Tibial nerve (tissue), 4 donors: ENCODE data around the gene LELP1. TPM values are rescaled to one million over a fixed set of nuclear protein-coding genes. Genes with fewer than 3 reads are reported as not detected.

Experiments
- DNase-seq, 2 donors: peaks; one replicate each; pipeline ENCODE4 v3.0.0-alpha.2; 2019; ENCODE audit warnings: low spot score in 2 of 2
- H3K27ac ChIP-seq, 4 donors: fragments of 200-600 bp; sonication (generic) in 3 of 4; one replicate each; pipeline ENCODE4 v1.5.1; 2017 to 2019; ENCODE audit warnings: mild to moderate bottlenecking in 1 of 4
- H3K27me3 ChIP-seq, 2 donors: fragments of 200-600 bp; sonication (generic) in 1 of 2; one replicate each; pipeline versions ENCODE4 v1.5.1 to v1.6.0; 2017 to 2019
- H3K36me3 ChIP-seq, 3 donors: fragments of 200-600 bp; sonication (generic); one replicate each; pipeline ENCODE4 v1.5.1; 2018 to 2019
- H3K4me1 ChIP-seq, 4 donors: fragments of 200-600 bp; sonication (generic) in 3 of 4; one replicate each; pipeline ENCODE4 v1.5.1; 2017 to 2019
- H3K4me3 ChIP-seq, 4 donors: fragments of 200-600 bp; sonication (generic) in 3 of 4; one replicate each; pipeline ENCODE4 v1.5.1; 2017 to 2019; ENCODE audit warnings: mild to moderate bottlenecking in 1 of 4, moderate library complexity in 1 of 4
- H3K9me3 ChIP-seq, 4 donors: fragments of 200-600 bp; sonication (generic) in 3 of 4; one replicate each; pipeline ENCODE4 v1.5.1; 2017 to 2019
- EP300 ChIP-seq, 2 donors: sonication (generic); formaldehyde crosslinking; IDR thresholded peaks; one replicate each; pipeline ENCODE4 v1.6.1; 2017; ENCODE audit warnings: antibody characterized with exemption in 2 of 2, mild to moderate bottlenecking in 1 of 2
- POLR2A ChIP-seq, 2 donors: fragments of 450-650 bp; IDR thresholded peaks; one replicate each; pipeline ENCODE4 v1.6.1; 2017; ENCODE audit warnings: antibody characterized with exemption in 2 of 2, mild to moderate bottlenecking in 2 of 2, moderate library complexity in 2 of 2
- WGBS, 2 donors: methylation state at CpG; one replicate each; pipeline ENCODE4 v1.1.5; 2018; 5-methylcytosine and 5-hydroxymethylcytosine counted together
- total RNA-seq, 4 donors: library from RNA; depleted of rRNA; stranded (reverse); fragments of >200 nt; gene quantifications; one replicate each; pipeline ENCODE4 v1.1.0, GENCODE V29; 2016
- TF ChIP-seq, protein P1 (sequence below), 5 experiments: fragments of 200-600 bp in 3 of 5; fragments of 450-650 bp in 2 of 5; sonication (generic) in 3 of 5; IDR thresholded peaks; one replicate each; pipeline ENCODE4 v1.5.1; 2016 to 2019; ENCODE audit warnings: antibody characterized with exemption in 5 of 5, mild to moderate bottlenecking in 3 of 5, moderate library complexity in 2 of 5

Gene LELP1
- total RNA-seq, 4 donors from 2014 or later = not detected

DNA sequence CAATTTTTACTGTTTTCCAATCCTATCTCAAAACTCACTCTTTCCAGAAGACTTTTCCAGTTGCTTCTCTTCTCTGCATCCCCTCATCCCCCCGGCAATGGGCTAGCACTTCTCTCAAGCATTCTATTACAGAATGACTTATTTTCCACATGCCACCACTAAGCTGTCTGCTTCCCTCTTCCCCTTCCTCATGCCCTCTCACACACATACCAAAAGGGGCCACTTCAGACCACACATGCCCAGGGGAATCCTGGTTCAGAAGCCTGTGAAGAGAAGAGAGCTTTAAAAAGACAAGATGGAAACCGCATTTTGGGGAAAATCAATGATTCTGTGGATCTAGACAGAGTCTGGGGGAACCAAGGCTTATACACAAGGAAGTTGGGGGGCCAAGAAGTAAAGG is 47.9 kb downstream of the LELP1 start:
- TF ChIP-seq POLR2A (IDR thresholded peaks at IDR 0.05) (no peak), EP300 (IDR thresholded peaks at IDR 0.05) (no peak)
- TF ChIP-seq, protein P1, sequence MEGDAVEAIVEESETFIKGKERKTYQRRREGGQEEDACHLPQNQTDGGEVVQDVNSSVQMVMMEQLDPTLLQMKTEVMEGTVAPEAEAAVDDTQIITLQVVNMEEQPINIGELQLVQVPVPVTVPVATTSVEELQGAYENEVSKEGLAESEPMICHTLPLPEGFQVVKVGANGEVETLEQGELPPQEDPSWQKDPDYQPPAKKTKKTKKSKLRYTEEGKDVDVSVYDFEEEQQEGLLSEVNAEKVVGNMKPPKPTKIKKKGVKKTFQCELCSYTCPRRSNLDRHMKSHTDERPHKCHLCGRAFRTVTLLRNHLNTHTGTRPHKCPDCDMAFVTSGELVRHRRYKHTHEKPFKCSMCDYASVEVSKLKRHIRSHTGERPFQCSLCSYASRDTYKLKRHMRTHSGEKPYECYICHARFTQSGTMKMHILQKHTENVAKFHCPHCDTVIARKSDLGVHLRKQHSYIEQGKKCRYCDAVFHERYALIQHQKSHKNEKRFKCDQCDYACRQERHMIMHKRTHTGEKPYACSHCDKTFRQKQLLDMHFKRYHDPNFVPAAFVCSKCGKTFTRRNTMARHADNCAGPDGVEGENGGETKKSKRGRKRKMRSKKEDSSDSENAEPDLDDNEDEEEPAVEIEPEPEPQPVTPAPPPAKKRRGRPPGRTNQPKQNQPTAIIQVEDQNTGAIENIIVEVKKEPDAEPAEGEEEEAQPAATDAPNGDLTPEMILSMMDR (IDR thresholded peaks at IDR 0.05) = no peak
- no peaks in the 10 kb centered on the region for H3K9me3 ChIP-seq
- H3K27ac ChIP-seq = no peak overlapping the region
- WGBS, 2 donors = 80 to 90% methylated on average over 2 of the region's 2 CpGs
- H3K4me1 ChIP-seq = no peaks in the 10 kb centered on the region
- no peaks in the 10 kb centered on the region for H3K36me3 ChIP-seq
- no peak for DNase-seq
- H3K4me3 ChIP-seq = no peak overlapping the region
- H3K27me3 ChIP-seq = no peaks in the 10 kb centered on the region

DNA sequence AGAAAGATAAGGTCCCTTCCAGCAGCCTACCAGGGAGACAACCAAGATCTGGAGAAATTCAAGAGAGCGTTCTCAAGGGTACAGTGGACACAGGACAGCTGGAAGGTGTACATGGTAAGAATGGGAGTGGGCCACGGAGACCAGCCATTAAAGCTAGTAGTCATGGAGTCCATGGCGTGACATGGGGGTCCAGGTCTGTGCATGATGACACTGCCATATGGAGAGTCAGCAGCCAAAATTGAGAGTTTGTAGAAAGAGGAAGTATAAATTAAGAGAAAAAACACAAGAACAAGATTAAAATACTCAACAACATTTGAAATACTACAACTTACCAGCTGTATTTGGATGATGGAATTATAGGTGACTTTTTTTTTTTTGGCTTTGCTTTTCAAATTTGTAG is 48.3 kb downstream of the LELP1 start:
- H3K36me3 ChIP-seq = no peaks in the 10 kb centered on the region
- 83 to 96% methylated on average over 3 of the region's 3 CpGs for WGBS, 2 donors
- DNase-seq = no peak
- H3K27ac ChIP-seq = no peak overlapping the region
- H3K27me3 ChIP-seq = no peaks in the 10 kb centered on the region
- H3K4me1 ChIP-seq = no peaks in the 10 kb centered on the region
- no peak overlapping the region for H3K4me3 ChIP-seq
- TF ChIP-seq POLR2A (IDR thresholded peaks at IDR 0.05) (no peak), EP300 (IDR thresholded peaks at IDR 0.05) (no peak)
- TF ChIP-seq, protein P1 (IDR thresholded peaks at IDR 0.05) = no peak
- no peaks in the 10 kb centered on the region for H3K9me3 ChIP-seq

DNA sequence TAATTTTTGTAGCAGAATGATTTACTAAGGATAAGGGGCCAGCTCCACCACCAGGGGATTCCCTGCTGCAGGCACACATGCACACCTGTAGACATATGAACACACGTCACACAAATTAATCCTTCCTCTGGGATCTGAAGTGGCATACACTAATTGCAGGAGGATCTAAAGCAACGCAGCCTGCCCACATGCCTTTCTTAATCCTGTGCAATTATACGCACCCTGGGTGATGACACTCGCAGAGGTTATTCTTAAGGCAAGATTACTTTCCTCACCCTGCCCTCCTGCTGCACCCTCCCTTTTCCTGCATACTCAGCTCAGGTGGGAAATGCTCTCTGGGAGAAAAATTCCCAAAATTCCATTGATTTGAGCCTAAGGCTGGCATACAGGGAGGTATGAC is 48.8 kb downstream of the LELP1 start:
- H3K36me3 ChIP-seq = no peaks in the 10 kb centered on the region
- H3K9me3 ChIP-seq = no peaks in the 10 kb centered on the region
- WGBS, 2 donors = 66 to 73% methylated on average over 4 of the region's 4 CpGs
- H3K27me3 ChIP-seq = no peaks in the 10 kb centered on the region
- no peaks in the 10 kb centered on the region for H3K4me1 ChIP-seq
- H3K4me3 ChIP-seq = no peak overlapping the region
- H3K27ac ChIP-seq = no peak overlapping the region
- DNase-seq = no peak
- TF ChIP-seq EP300 (IDR thresholded peaks at IDR 0.05) (no peak), POLR2A (IDR thresholded peaks at IDR 0.05) (no peak)
- TF ChIP-seq, protein P1 (IDR thresholded peaks at IDR 0.05) = no peak

DNA sequence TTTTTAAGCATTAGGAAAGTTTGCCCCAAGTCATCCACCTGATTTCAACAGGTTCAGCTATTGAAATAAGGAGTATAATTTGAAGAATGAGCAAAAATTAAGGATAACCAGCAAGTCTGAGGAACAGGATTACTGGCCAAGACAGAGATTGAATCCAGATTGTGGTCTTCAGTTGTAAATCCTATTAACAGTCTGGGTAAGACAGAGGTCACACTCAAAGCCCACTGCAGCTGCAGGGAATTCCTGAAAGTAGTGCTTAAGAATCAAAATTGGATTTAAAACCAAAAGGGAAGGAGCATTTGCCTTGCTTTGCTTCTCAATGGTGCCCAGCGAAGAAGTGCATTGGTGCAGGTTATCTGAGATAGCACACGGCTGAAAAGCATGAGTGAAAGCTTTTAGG is 49.8 kb downstream of the LELP1 start:
- TF ChIP-seq EP300 (IDR thresholded peaks at IDR 0.05) = no peak
- TF ChIP-seq POLR2A (IDR thresholded peaks at IDR 0.05) = no peak
- TF ChIP-seq, protein P1 (IDR thresholded peaks at IDR 0.05) = no peak
- H3K9me3 ChIP-seq = no peaks in the 10 kb centered on the region
- H3K27ac ChIP-seq = no peak overlapping the region
- H3K4me3 ChIP-seq = no peak overlapping the region
- H3K27me3 ChIP-seq = no peaks in the 10 kb centered on the region
- no peaks in the 10 kb centered on the region for H3K4me1 ChIP-seq
- DNase-seq = no peak
- no peaks in the 10 kb centered on the region for H3K36me3 ChIP-seq
- 50 to 98% methylated on average over 2 of the region's 2 CpGs for WGBS, 2 donors

DNA sequence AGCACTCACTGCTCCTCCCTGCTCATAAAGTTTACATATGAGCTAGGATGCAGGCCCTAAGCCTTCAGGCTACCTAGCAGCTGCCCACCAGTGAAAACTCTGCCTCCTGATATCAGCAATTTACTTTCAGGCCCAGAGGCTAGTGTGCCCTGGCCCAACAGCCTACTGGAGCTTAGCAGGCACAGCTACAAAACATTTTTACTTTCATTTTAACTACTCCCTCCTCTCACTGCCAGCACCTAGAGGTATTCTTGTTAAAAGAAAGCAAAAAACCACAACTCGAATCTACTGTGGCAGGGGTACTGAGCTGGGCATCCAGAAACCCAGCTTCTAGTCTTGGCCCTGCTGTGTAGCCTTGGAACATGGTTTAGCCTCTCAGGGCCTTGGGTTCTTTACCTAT is 50.5 kb downstream of the LELP1 start:
- Histone ChIP-seq H3K9me3 (no peaks in the 10 kb centered on the region), H3K4me1 (no peaks in the 10 kb centered on the region), H3K36me3 (no peaks in the 10 kb centered on the region), H3K27me3 (no peaks in the 10 kb centered on the region), H3K4me3 (no peak overlapping the region), H3K27ac (no peak overlapping the region)
- DNase-seq = no peak
- WGBS, 2 donors = 56 to 71% methylated on average over 1 of the region's 1 CpG
- TF ChIP-seq POLR2A (IDR thresholded peaks at IDR 0.05) (no peak), EP300 (IDR thresholded peaks at IDR 0.05) (no peak)
- TF ChIP-seq, protein P1 (IDR thresholded peaks at IDR 0.05) = no peak

Other genes starting within 250 kb of the LELP1 start
- not detected for gene SPRR4, start 232.8 kb upstream of the LELP1 start, total RNA-seq
- not detected for gene SPRR1A, start 219.3 kb upstream of the LELP1 start, total RNA-seq
- not detected for gene SPRR3, start 201.7 kb upstream of the LELP1 start, total RNA-seq
- not detected for gene SPRR1B, start 172.2 kb upstream of the LELP1 start, total RNA-seq
- gene SPRR2D, start 162.3 kb upstream of the LELP1 start, total RNA-seq = not detected
- not detected for gene SPRR2A, start 145.9 kb upstream of the LELP1 start, total RNA-seq
- not detected for gene SPRR2B, start 131.8 kb upstream of the LELP1 start, total RNA-seq
- not detected for gene SPRR2E, start 108.9 kb upstream of the LELP1 start, total RNA-seq
- gene SPRR2F, start 89.9 kb upstream of the LELP1 start, total RNA-seq = not detected
- gene SPRR2G, start 52.5 kb upstream of the LELP1 start, total RNA-seq = not detected
- not detected for gene PRR9, start 14.2 kb downstream of the LELP1 start, total RNA-seq
- under 1 TPM in 1 of 4 donors, not detected in 3; 0.44 TPM for gene LORICRIN, start 56.3 kb downstream of the LELP1 start, total RNA-seq
- gene PGLYRP3, start 109.5 kb downstream of the LELP1 start, total RNA-seq = not detected
- not detected for gene PGLYRP4, start 145.4 kb downstream of the LELP1 start, total RNA-seq
- 100 to 1,000 TPM in 2 of 4 donors, 10 to 100 TPM in 2; 58.8 to 793 (median 88.3) TPM for gene S100A9, start 154.4 kb downstream of the LELP1 start, total RNA-seq
- gene S100A12, start 172.2 kb downstream of the LELP1 start, total RNA-seq = not detected
- 100 to 1,000 TPM in 1 of 4 donors, 10 to 100 TPM in 1, 1 to 10 TPM in 2; 2.4 to 118 (median 10.6) TPM for gene S100A8, start 187.6 kb downstream of the LELP1 start, total RNA-seq
- gene S100A7A, start 213.1 kb downstream of the LELP1 start, total RNA-seq = not detected